Tibial artery (tissue), 4 donors: ENCODE measurements around the gene CHTF8.
"Not testable (repeated sequence)": the region's sequence is repeated elsewhere in the genome, so short reads cannot be mapped to it uniquely, and the experiment has no call there.

ENCODE experiments used
- DNase-seq, 2 donors: peaks; one replicate each; pipeline ENCODE4 v3.0.0-alpha.2; 2019
- H3K27ac ChIP-seq, 2 donors: fragments of 200-600 bp; sonication (generic) in 1 of 2; 1 replicate in 1 of 2; 2 replicates in 1 of 2; pipeline ENCODE4 v1.5.1; 2018 to 2019; ENCODE audit warnings: mild to moderate bottlenecking in 1 of 2
- H3K27me3 ChIP-seq, 2 donors: fragments of 200-600 bp; sonication (generic) in 1 of 2; one replicate each; pipeline versions ENCODE4 v1.5.1 to v1.6.0; 2016 to 2019
- H3K36me3 ChIP-seq, 3 donors: fragments of 200-600 bp; sonication (generic) in 2 of 3; one replicate each; pipeline ENCODE4 v1.5.1; 2016 to 2019; ENCODE audit warnings: mild to moderate bottlenecking in 2 of 3
- H3K4me1 ChIP-seq, 4 donors: fragments of 200-600 bp; sonication (generic) in 2 of 4; 1 replicate in 3 of 4; 2 replicates in 1 of 4; pipeline ENCODE4 v1.5.1; 2016 to 2019
- H3K4me3 ChIP-seq, 2 donors: fragments of 200-600 bp; sonication (generic) in 1 of 2; 1 replicate in 1 of 2; 2 replicates in 1 of 2; pipeline ENCODE4 v1.5.1; 2018 to 2019; ENCODE audit warnings: mild to moderate bottlenecking in 2 of 2
- H3K9me3 ChIP-seq, 3 donors: fragments of 200-600 bp; sonication (generic) in 1 of 3; one replicate each; pipeline ENCODE4 v1.5.1; 2016 to 2019
- CTCF ChIP-seq, 2 experiments: fragments of 200-600 bp in 1 of 2; fragments of 450-650 bp in 1 of 2; IDR thresholded peaks; one replicate each; pipeline ENCODE4 v1.5.1; 2017 to 2019; ENCODE audit warnings: antibody characterized with exemption in 2 of 2, mild to moderate bottlenecking in 1 of 2, moderate library complexity in 1 of 2
- intact Hi-C: fragments of 100-400 bp; cut with DNase I; formaldehyde crosslinking; loops from one replicate; pipeline ENCODE4 v1.15.0; 2023; ENCODE audit warnings: low total_unique reads

The CHTF8 gene

GRCh38 chr16:69131167-69131838 is 1.1 kb downstream of the CHTF8 start:
- DNase-seq, result no peak
- H3K36me3 ChIP-seq, result peaks cover 0 to 17% (median 14%) of the 10 kb centered on the region in 3 donors
- intact Hi-C loops, result no loop called here
- H3K4me1 ChIP-seq, result peaks cover 0 to 39% (median 28%) of the 10 kb centered on the region in 4 donors
- peak overlapping the region; percentile 81 to 95 for H3K4me3 ChIP-seq
- no peaks in the 10 kb centered on the region for H3K27me3 ChIP-seq
- H3K9me3 ChIP-seq, result no peaks in the 10 kb centered on the region
- no peak for TF ChIP-seq CTCF (IDR thresholded peaks at IDR 0.05)
- H3K27ac ChIP-seq, result peak overlapping the region; percentile 77 to 81

GRCh38 chr16:69130461-69130860 is 1.9 kb downstream of the CHTF8 start:
- H3K4me1 ChIP-seq, result peaks cover 0 to 42% (median 28%) of the 10 kb centered on the region in 4 donors
- no peak for TF ChIP-seq CTCF (IDR thresholded peaks at IDR 0.05)
- H3K27me3 ChIP-seq, result no peaks in the 10 kb centered on the region
- no peak overlapping the region for H3K4me3 ChIP-seq
- intact Hi-C loops, result no loop called here
- no peaks in the 10 kb centered on the region for H3K9me3 ChIP-seq
- H3K27ac ChIP-seq, result no peak overlapping the region
- no peak for DNase-seq
- peaks cover 0 to 17% (median 15%) of the 10 kb centered on the region in 3 donors for H3K36me3 ChIP-seq

GRCh38 chr16:69127966-69128510 is 4.3 kb downstream of the CHTF8 start:
- TF ChIP-seq CTCF (IDR thresholded peaks at IDR 0.05), result no peak
- peaks cover 0 to 31% (median 19%) of the 10 kb centered on the region in 4 donors for H3K4me1 ChIP-seq
- peaks cover 0 to 17% (median 15%) of the 10 kb centered on the region in 3 donors for H3K36me3 ChIP-seq
- intact Hi-C loops, result loop anchor here (5.0 kb wide), 1 partner anchor 601 kb away; no protein-coding TSS in a partner anchor
- no peaks in the 10 kb centered on the region for H3K9me3 ChIP-seq
- no peak overlapping the region for H3K4me3 ChIP-seq
- H3K27me3 ChIP-seq, result no peaks in the 10 kb centered on the region
- no peak overlapping the region for H3K27ac ChIP-seq
- no peak for DNase-seq

GRCh38 chr16:69126801-69127200 is 5.6 kb downstream of the CHTF8 start:
- not testable (repeated sequence) for DNase-seq, H3K27me3 ChIP-seq, H3K9me3 ChIP-seq, H3K4me3 ChIP-seq, H3K27ac ChIP-seq
- intact Hi-C loops, result loop anchor here (5.0 kb wide), 1 partner anchor 600 kb away; no protein-coding TSS in a partner anchor
- H3K36me3 ChIP-seq, result peaks cover 0 to 17% (median 15%) of the 10 kb centered on the region in 3 donors
- peaks cover 0 to 29% (median 17%) of the 10 kb centered on the region in 4 donors for H3K4me1 ChIP-seq

- intact Hi-C loops, result loop anchor here (5.0 kb wide), 1 partner anchor 599 kb away; no protein-coding TSS in a partner anchor
- no peak for TF ChIP-seq CTCF (IDR thresholded peaks at IDR 0.05)
- no peak for DNase-seq
- Histone ChIP-seq H3K36me3 (peaks cover 0 to 20% (median 17%) of the 10 kb centered on the region in 3 donors), H3K9me3 (no peaks in the 10 kb centered on the region), H3K4me3 (no peak overlapping the region), H3K27me3 (no peaks in the 10 kb centered on the region), H3K4me1 (peaks cover 0 to 27% (median 14%) of the 10 kb centered on the region in 4 donors), H3K27ac (no peak overlapping the region)
These were observed 6.2 kb downstream of the CHTF8 start for GRCh38 chr16:69126221-69126620.

GRCh38 chr16:69124961-69125360 is 7.4 kb downstream of the CHTF8 start:
- Histone ChIP-seq H3K4me1 (peaks cover 0 to 15% (median 5%) of the 10 kb centered on the region in 4 donors), H3K36me3 (peaks cover 12 to 32% (median 30%) of the 10 kb centered on the region in 3 donors)
- H3K27ac ChIP-seq, H3K4me3 ChIP-seq, H3K9me3 ChIP-seq, H3K27me3 ChIP-seq, DNase-seq: not testable (repeated sequence)
- intact Hi-C loops, result loop anchor here (2.0 to 5.0 kb wide), 3 partner anchors 213 to 598 kb away; no protein-coding TSS in a partner anchor

- H3K27ac ChIP-seq, H3K4me3 ChIP-seq, H3K9me3 ChIP-seq, DNase-seq, H3K27me3 ChIP-seq: not testable (repeated sequence)
- Histone ChIP-seq H3K4me1 (peaks cover 0 to 19% (median 2%) of the 10 kb centered on the region in 4 donors), H3K36me3 (peaks cover 18 to 38% (median 36%) of the 10 kb centered on the region in 3 donors)
- intact Hi-C loops, result loop anchor here (2.0 to 5.0 kb wide), 2 partner anchors 212 to 278 kb away; no protein-coding TSS in a partner anchor
These were observed 8.0 kb downstream of the CHTF8 start for GRCh38 chr16:69124406-69124805.
